ENCODE measurements around the gene HSPD1. TPM values are rescaled to one million over a fixed set of nuclear protein-coding genes. Genes with fewer than 3 reads are reported as not detected.

Gene HSPD1
- total and polyA plus RNA-seq, 10 of the 15 experiments (the other 5 are each of a cell fraction or from before 2014, with no cell fraction given): 345 to 1,169 (median 695) TPM

- no peak for DNase-seq (ENCODE audit: low read depth, low spot score)
- RAD21 ChIA-PET (ENCODE audit: unreplicated experiment): interaction anchor here (1.0 to 5.5 kb wide), 4 partner anchors 14 to 286 kb away, joined by 3 to 47 read pairs (median 16); partner anchors contain the start of genes COQ10B, MARS2 and MOB4
- Histone ChIP-seq H3K79me2 (ENCODE audit: control insufficient read depth, insufficient read depth, low read length) (peaks cover 88% of the 10 kb centered on the region), H3K4me3 (peak overlapping the region; percentile 81), H3K4me1 (ENCODE audit: control insufficient read depth, insufficient read depth, low read length) (peaks cover 11% of the 10 kb centered on the region), H3K4me2 (ENCODE audit: control insufficient read depth, insufficient read depth) (peak overlapping the region; percentile 61; the same call in 1 of the 2 replicates), H3K9ac (ENCODE audit: control insufficient read depth, insufficient read depth, low read length) (peak overlapping the region; percentile 97), H3K27ac (ENCODE audit: control insufficient read depth, insufficient read depth) (peak overlapping the region; percentile 91), H4K20me1 (ENCODE audit: control insufficient read depth, insufficient read depth) (no peaks in the 10 kb centered on the region), H3K36me3 (ENCODE audit: control insufficient read depth in 2 of 2, insufficient read depth in 2 of 2, low read length in 1 of 2) (peaks cover 4 to 29% of the 10 kb centered on the region in 2 experiments), H2AFZ (ENCODE audit: control insufficient read depth, low read depth, low read length) (peak overlapping the region; percentile 66), H3K9me3 (replicated peaks; ENCODE audit: control insufficient read depth, insufficient read depth, low read length) (no peaks in the 10 kb centered on the region), H3K27me3 (replicated peaks in 1 of 2; ENCODE audit: control insufficient read depth in 2 of 2, insufficient read depth in 2 of 2, low read length in 1 of 2) (no peaks in the 10 kb centered on the region)
- in situ Hi-C loops (cut with MboI) (no loop called here), intact Hi-C loops (cut with micrococcal nuclease; ENCODE audit: unreplicated experiment) (loop anchor here (1.0 to 2.0 kb wide), 2 partner anchors 15 to 204 kb away; partner anchors contain the start of gene MARS2)
- CTCF ChIA-PET: interaction anchor here (1.3 to 1.6 kb wide), 3 partner anchors 13 to 206 kb away, joined by 5 to 6 read pairs (median 5); no protein-coding TSS in a partner anchor
- no peak for FAIRE-seq
- 1% methylated on average over 30 of the region's 30 CpGs for WGBS (ENCODE audit: insufficient coverage, insufficient replicate concordance, low lambda C conversion rate, missing lambda C conversion rate)
- peak; percentile 10 for ATAC-seq
- TSS peak; percentile 78 for BruUV-seq (replicated peaks)
- POLR2A ChIA-PET: interaction anchor here (0.5 to 12.1 kb wide), 9 partner anchors 14 to 205 kb away, joined by 3 to 156 read pairs (median 12); partner anchors contain the start of genes COQ10B, MARS2, MOB4 and SF3B1
- SMC1A ChIA-PET (ENCODE audit: uncharacterized antibody, unreplicated experiment): interaction anchor here (1.0 to 5.0 kb wide), 11 partner anchors 12 to 211 kb away, joined by 3 to 34 read pairs (median 5); partner anchors contain the start of genes COQ10B, MARS2, MOB4 and SF3B1
- TF ChIP-seq E4F1 (IDR thresholded peaks at IDR 0.05; ENCODE audit: borderline replicate concordance, partially characterized antibody) (no peak), RCOR1 (conservative IDR thresholded peaks at IDR 0.05; ENCODE audit: low read depth, low read length) (no peak), ZNF24 (IDR thresholded peaks at IDR 0.05) (no peak), IKZF1 (conservative IDR thresholded peaks at IDR 0.05) (peak; percentile 16; the same call in 1 of the 2 replicates), NKRF (conservative IDR thresholded peaks at IDR 0.05) (peak; percentile 48; the same call in 1 of the 2 replicates), SMARCA5 (IDR thresholded peaks at IDR 0.05) (peak; percentile 28; the same call in 1 of the 2 replicates), ZZZ3 (IDR thresholded peaks at IDR 0.05; ENCODE audit: control insufficient read depth, insufficient read length, low read depth) (no peak), IRF4 (IDR thresholded peaks at IDR 0.05; ENCODE audit: low read depth, low read length) (no peak), EED (IDR thresholded peaks at IDR 0.05; ENCODE audit: low read depth) (peak; percentile 23; the same call in 1 of the 2 replicates), MLLT1 (IDR thresholded peaks at IDR 0.05) (0 out of 2 replicates have a peak, but pooled peaks have one; percentile 40), CHD1 (IDR thresholded peaks at IDR 0.05; ENCODE audit: low read depth, low read length) (peak; percentile 44; the same call in 1 of the 2 replicates), YY1 (IDR thresholded peaks at IDR 0.05; ENCODE audit: low read depth, low read length) (no peak), E2F8 (IDR thresholded peaks at IDR 0.05; ENCODE audit: low read depth, partially characterized antibody) (no peak), SIN3A (IDR thresholded peaks at IDR 0.05; ENCODE audit: low read depth, low read length) (peak; percentile 8; the same call in 1 of the 2 replicates)
Measured at GRCh38 chr2:197500503-197501131, 977 bp upstream of the HSPD1 start.
